GM12878 (cell line): ENCODE measurements around the gene UMAD1. TPM values are rescaled to one million over a fixed set of nuclear protein-coding genes. Genes with fewer than 3 reads are reported as not detected.

Experiments used
- ATF7 ChIP-seq: fragments of 450-650 bp; IDR thresholded peaks from 2 replicates; pipeline ENCODE4 v1.6.1; 2016; ENCODE audit warnings: low read depth, mild to moderate bottlenecking
- BHLHE40 ChIP-seq, 2 experiments: fragments of 450-650 bp in 1 of 2; IDR thresholded peaks; 2 replicates each; pipeline ENCODE4 v1.6.1; 2011 to 2017; ENCODE audit warnings: low read depth in 2 of 2, borderline replicate concordance in 1 of 2, improper control_type of control experiment in 1 of 2, low read length in 1 of 2, mild to moderate bottlenecking in 1 of 2
- BMI1 ChIP-seq: fragments of 450-650 bp; IDR thresholded peaks from 2 replicates; pipeline ENCODE4 v1.6.1; 2016; ENCODE audit warnings: mild to moderate bottlenecking, moderate library complexity, borderline replicate concordance
- CBX5 ChIP-seq: sonication (generic); IDR thresholded peaks from 2 replicates; pipeline ENCODE4 v1.6.1; 2016; ENCODE audit warnings: low read depth, moderate library complexity, mild to moderate bottlenecking, inconsistent platforms
- CEBPB ChIP-seq, 2 experiments: fragments of 150-350 bp in 1 of 2; IDR thresholded peaks; 2 replicates each; pipeline ENCODE4 v1.6.1; 2012 to 2014; ENCODE audit warnings: low read depth in 2 of 2, low read length in 2 of 2, borderline replicate concordance in 1 of 2, inconsistent platforms in 1 of 2
- DPF2 ChIP-seq: fragments of 450-650 bp; IDR thresholded peaks from 2 replicates; pipeline ENCODE4 v1.6.1; 2017; ENCODE audit warnings: mild to moderate bottlenecking
- FOXM1 ChIP-seq: IDR thresholded peaks from 2 replicates; pipeline ENCODE4 v1.6.1; 2012; ENCODE audit warnings: low read depth, mild to moderate bottlenecking, inconsistent platforms, low read length, moderate library complexity
- IKZF1 ChIP-seq: fragments of 450-650 bp; conservative IDR thresholded peaks from 2 replicates; pipeline ENCODE4 v1.6.1; 2017; ENCODE audit warnings: antibody characterized with exemption, mild to moderate bottlenecking
- IKZF2 ChIP-seq, 2 experiments: fragments of 450-650 bp; IDR thresholded peaks; 2 replicates each; pipeline ENCODE4 v1.6.1; 2017; ENCODE audit warnings: mild to moderate bottlenecking in 2 of 2, moderate library complexity in 2 of 2
- JUND ChIP-seq: IDR thresholded peaks from 2 replicates; pipeline ENCODE4 v1.6.1; 2012; ENCODE audit warnings: low read depth, mild to moderate bottlenecking, low read length, improper control_type of control experiment, moderate library complexity
- MEF2A ChIP-seq: IDR thresholded peaks from 2 replicates; pipeline ENCODE4 v1.6.1; 2011; ENCODE audit warnings: low read depth, mild to moderate bottlenecking, low read length, moderate library complexity; ENCODE audit not compliant: insufficient read depth
- MEF2B ChIP-seq: fragments of 450-650 bp; IDR thresholded peaks from 2 replicates; pipeline ENCODE4 v1.6.1; 2018; ENCODE audit warnings: mild to moderate bottlenecking, moderate library complexity; ENCODE audit not compliant: partially characterized antibody, poor library complexity, severe bottlenecking
- NFIC ChIP-seq: IDR thresholded peaks from 2 replicates; pipeline ENCODE4 v1.6.1; 2012; ENCODE audit warnings: low read depth, mild to moderate bottlenecking, inconsistent platforms, low read length, moderate library complexity
- PAX5 ChIP-seq: IDR thresholded peaks from 2 replicates; pipeline ENCODE4 v1.6.1; 2011; ENCODE audit warnings: low read depth, low read length, borderline replicate concordance
- SIN3A ChIP-seq: IDR thresholded peaks from 2 replicates; pipeline ENCODE4 v1.6.1; 2012; ENCODE audit warnings: low read depth, low read length, improper control_type of control experiment
- SREBF2 ChIP-seq: IDR thresholded peaks from 2 replicates; pipeline ENCODE4 v1.6.1; 2012; ENCODE audit warnings: mild to moderate bottlenecking, low read length
- TCF7 ChIP-seq: IDR thresholded peaks from 2 replicates; pipeline ENCODE4 v1.6.1; 2014; ENCODE audit warnings: antibody characterized with exemption, borderline replicate concordance
- ZBED1 ChIP-seq: IDR thresholded peaks from 2 replicates; pipeline ENCODE4 v1.6.1; 2016; ENCODE audit warnings: borderline replicate concordance
- polyA plus RNA-seq, 11 experiments: library from polyadenylated mRNA; depleted of rRNA in 4 of 11; unstranded in 6 of 11; stranded (reverse) in 5 of 11; fragments of >200 nt; fragmentation: Nextera tagmentation in 4 of 11; fragmentation: Illumina TruSeq in 1 of 11; extraction: Ambion mirVana in 4 of 11; extraction: Trizol in 1 of 11; gene quantifications; 1 replicate in 1 of 11; 2 replicates in 10 of 11; pipeline versions ENCODE4 v1.2.1 to v1.2.3, GENCODE V29; 2011 to 2016; ENCODE audit warnings: inconsistent platforms in 2 of 11, missing spikeins in 2 of 11, low read depth in 1 of 11
- total RNA-seq, 4 experiments: library from RNA; depleted of rRNA in 3 of 4; stranded (reverse); fragments of >200 nt in 3 of 4; fragmentation: Illumina TruSeq in 1 of 4; extraction: Trizol in 1 of 4; gene quantifications; 2 replicates each; pipeline versions ENCODE4 v1.2.1 to v1.2.3, GENCODE V29; 2013 to 2021
- TF ChIP-seq, protein P1 (sequence below): IDR thresholded peaks from 2 replicates; pipeline ENCODE4 v1.6.1; 2012; ENCODE audit warnings: low read depth, low read length, improper control_type of control experiment
- TF ChIP-seq, protein P2 (sequence below): IDR thresholded peaks from 2 replicates; pipeline ENCODE4 v1.6.1; 2012; ENCODE audit warnings: low read length, inconsistent platforms
- TF ChIP-seq, protein P3 (sequence below): fragments of 450-650 bp; IDR thresholded peaks from 2 replicates; pipeline ENCODE4 v1.6.1; 2017; ENCODE audit warnings: low read depth, mild to moderate bottlenecking, moderate library complexity
- TF ChIP-seq, protein P4 (sequence below): IDR thresholded peaks from 2 replicates; pipeline ENCODE4 v1.6.1; 2011; ENCODE audit warnings: borderline replicate concordance, low read depth, mild to moderate bottlenecking, moderate library complexity, low read length; ENCODE audit not compliant: insufficient read depth, poor library complexity, severe bottlenecking

Gene UMAD1
- total and polyA plus RNA-seq, 10 of the 15 experiments (the other 5 are each of a cell fraction or from before 2014, with no cell fraction given), result 6.0 to 28.6 (median 9.3) TPM

DNA sequence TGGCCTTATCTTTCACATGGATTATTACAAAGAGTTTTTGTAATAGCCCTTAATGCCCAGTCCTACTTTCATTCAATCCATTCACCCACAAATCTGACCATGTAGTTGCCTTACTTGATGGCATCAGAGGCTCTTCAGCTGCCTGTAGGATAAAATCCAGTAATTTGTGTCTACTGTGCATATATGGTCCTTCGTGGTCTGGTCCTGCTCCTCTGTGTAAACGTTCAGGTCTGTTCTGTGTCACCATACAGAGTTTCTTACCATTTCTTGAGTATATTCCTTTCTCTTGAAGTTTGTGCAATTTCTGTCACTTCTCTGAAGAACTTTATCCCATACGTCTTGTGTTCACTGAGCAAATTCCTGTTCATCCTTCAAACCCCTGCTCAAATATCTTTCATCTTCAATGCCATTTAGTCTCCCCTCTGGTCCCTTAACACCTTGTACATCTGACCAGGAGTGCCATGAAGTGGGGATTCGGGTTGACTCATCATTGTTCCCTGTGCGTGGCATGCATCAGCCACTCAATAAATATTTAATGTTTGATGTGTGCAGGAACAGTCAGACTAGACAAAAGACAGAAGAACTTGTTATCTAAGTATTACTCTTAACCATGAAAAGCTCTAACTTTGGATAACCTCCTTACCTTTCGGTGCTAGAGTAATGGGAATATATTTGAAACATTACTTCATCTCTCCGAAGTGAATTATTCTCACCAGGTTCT is 176.4 kb downstream of the UMAD1 start (continued):
- TF ChIP-seq, protein P1, sequence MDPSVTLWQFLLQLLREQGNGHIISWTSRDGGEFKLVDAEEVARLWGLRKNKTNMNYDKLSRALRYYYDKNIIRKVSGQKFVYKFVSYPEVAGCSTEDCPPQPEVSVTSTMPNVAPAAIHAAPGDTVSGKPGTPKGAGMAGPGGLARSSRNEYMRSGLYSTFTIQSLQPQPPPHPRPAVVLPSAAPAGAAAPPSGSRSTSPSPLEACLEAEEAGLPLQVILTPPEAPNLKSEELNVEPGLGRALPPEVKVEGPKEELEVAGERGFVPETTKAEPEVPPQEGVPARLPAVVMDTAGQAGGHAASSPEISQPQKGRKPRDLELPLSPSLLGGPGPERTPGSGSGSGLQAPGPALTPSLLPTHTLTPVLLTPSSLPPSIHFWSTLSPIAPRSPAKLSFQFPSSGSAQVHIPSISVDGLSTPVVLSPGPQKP, result no peak
- TF ChIP-seq MEF2A, result peak; percentile 78
- TF ChIP-seq ATF7, result peak; percentile 61
- peak; percentile 75; the same call in 1 of the 2 replicates for TF ChIP-seq ZBED1
- TF ChIP-seq FOXM1, result peak; percentile 96
- peak; percentile 38 for TF ChIP-seq MEF2B
- 0 out of 2 replicates have a peak, but pooled peaks have one; percentile 15 for TF ChIP-seq CBX5
- TF ChIP-seq DPF2, result peak; percentile 76
- peak; percentile 35 for TF ChIP-seq IKZF1
- no peak for TF ChIP-seq CEBPB (IDR thresholded peaks at IDR 0.05; ENCODE audit: borderline replicate concordance in 1 of 2, low read depth in 2 of 2, low read length in 2 of 2)
- no peak for TF ChIP-seq SIN3A
- peak; percentile 43; the same call in 1 of the 2 replicates for TF ChIP-seq BMI1
- TF ChIP-seq SREBF2, result no peak
- TF ChIP-seq NFIC, result peak; percentile 96
- peak; percentile 58 to 77 for TF ChIP-seq IKZF2 (IDR thresholded peaks at IDR 0.05)
- peak; percentile 24; the same call in 1 of the 2 replicates for TF ChIP-seq JUND
- TF ChIP-seq PAX5, result 0 out of 2 replicates have a peak, but pooled peaks have one; percentile 10
- TF ChIP-seq BHLHE40 (IDR thresholded peaks at IDR 0.05; ENCODE audit: borderline replicate concordance in 1 of 2, low read depth in 2 of 2, low read length in 1 of 2), result peak in 1 of 2 experiments; percentile 38; a peak in 1 of 4 replicates
- TF ChIP-seq, protein P2, sequence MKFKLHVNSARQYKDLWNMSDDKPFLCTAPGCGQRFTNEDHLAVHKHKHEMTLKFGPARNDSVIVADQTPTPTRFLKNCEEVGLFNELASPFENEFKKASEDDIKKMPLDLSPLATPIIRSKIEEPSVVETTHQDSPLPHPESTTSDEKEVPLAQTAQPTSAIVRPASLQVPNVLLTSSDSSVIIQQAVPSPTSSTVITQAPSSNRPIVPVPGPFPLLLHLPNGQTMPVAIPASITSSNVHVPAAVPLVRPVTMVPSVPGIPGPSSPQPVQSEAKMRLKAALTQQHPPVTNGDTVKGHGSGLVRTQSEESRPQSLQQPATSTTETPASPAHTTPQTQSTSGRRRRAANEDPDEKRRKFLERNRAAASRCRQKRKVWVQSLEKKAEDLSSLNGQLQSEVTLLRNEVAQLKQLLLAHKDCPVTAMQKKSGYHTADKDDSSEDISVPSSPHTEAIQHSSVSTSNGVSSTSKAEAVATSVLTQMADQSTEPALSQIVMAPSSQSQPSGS, result peak; percentile 91
- TF ChIP-seq, protein P3, sequence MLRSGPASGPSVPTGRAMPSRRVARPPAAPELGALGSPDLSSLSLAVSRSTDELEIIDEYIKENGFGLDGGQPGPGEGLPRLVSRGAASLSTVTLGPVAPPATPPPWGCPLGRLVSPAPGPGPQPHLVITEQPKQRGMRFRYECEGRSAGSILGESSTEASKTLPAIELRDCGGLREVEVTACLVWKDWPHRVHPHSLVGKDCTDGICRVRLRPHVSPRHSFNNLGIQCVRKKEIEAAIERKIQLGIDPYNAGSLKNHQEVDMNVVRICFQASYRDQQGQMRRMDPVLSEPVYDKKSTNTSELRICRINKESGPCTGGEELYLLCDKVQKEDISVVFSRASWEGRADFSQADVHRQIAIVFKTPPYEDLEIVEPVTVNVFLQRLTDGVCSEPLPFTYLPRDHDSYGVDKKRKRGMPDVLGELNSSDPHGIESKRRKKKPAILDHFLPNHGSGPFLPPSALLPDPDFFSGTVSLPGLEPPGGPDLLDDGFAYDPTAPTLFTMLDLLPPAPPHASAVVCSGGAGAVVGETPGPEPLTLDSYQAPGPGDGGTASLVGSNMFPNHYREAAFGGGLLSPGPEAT, result peak; percentile 35; the same call in 1 of the 2 replicates
- peak; percentile 97 for TF ChIP-seq TCF7
- TF ChIP-seq, protein P4, sequence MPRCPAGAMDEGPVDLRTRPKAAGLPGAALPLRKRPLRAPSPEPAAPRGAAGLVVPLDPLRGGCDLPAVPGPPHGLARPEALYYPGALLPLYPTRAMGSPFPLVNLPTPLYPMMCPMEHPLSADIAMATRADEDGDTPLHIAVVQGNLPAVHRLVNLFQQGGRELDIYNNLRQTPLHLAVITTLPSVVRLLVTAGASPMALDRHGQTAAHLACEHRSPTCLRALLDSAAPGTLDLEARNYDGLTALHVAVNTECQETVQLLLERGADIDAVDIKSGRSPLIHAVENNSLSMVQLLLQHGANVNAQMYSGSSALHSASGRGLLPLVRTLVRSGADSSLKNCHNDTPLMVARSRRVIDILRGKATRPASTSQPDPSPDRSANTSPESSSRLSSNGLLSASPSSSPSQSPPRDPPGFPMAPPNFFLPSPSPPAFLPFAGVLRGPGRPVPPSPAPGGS, result peak; percentile 39
